Activated naive CD8-positive, alpha-beta T cell (primary cell): ENCODE results near the gene CORO1A.
"Not testable (repeated sequence)": the region's sequence is repeated elsewhere in the genome, so short reads cannot be mapped to it uniquely, and the experiment has no call there.

ENCODE experiments used
- H3K27ac Mint-ChIP-seq: one replicate; pipeline ENCODE4 v1.8.0; 2021; ENCODE audit warnings: mixed read lengths
- H3K27me3 Mint-ChIP-seq: one replicate; pipeline ENCODE4 v1.8.0; 2021; ENCODE audit warnings: mixed read lengths
- H3K36me3 Mint-ChIP-seq: one replicate; pipeline ENCODE4 v1.8.0; 2021; ENCODE audit warnings: mixed read lengths
- H3K4me1 Mint-ChIP-seq: one replicate; pipeline ENCODE4 v1.8.0; 2021; ENCODE audit warnings: low read depth, mixed read lengths
- H3K4me3 Mint-ChIP-seq: one replicate; pipeline ENCODE4 v1.8.0; 2021; ENCODE audit warnings: mild to moderate bottlenecking, mixed read lengths
- H3K9me3 Mint-ChIP-seq: one replicate; pipeline ENCODE4 v1.8.0; 2021; ENCODE audit warnings: low read depth, mixed read lengths

The CORO1A gene

GRCh38 chr16:30207063-30207704, 23.8 kb downstream of the CORO1A start:
- not testable (repeated sequence) for H3K36me3 Mint-ChIP-seq, H3K4me3 Mint-ChIP-seq, H3K27me3 Mint-ChIP-seq, H3K4me1 Mint-ChIP-seq, H3K9me3 Mint-ChIP-seq, H3K27ac Mint-ChIP-seq

GRCh38 chr16:30209032-30209431, 25.6 kb downstream of the CORO1A start:
- not testable (repeated sequence) for H3K36me3 Mint-ChIP-seq, H3K4me1 Mint-ChIP-seq, H3K9me3 Mint-ChIP-seq, H3K4me3 Mint-ChIP-seq, H3K27me3 Mint-ChIP-seq, H3K27ac Mint-ChIP-seq

GRCh38 chr16:30211414-30211813, 28.0 kb downstream of the CORO1A start:
- not testable (repeated sequence) for H3K36me3 Mint-ChIP-seq, H3K27me3 Mint-ChIP-seq, H3K4me1 Mint-ChIP-seq, H3K4me3 Mint-ChIP-seq, H3K9me3 Mint-ChIP-seq, H3K27ac Mint-ChIP-seq

GRCh38 chr16:30217082-30217481, 33.7 kb downstream of the CORO1A start:
- not testable (repeated sequence) for H3K27ac Mint-ChIP-seq, H3K4me3 Mint-ChIP-seq, H3K4me1 Mint-ChIP-seq, H3K27me3 Mint-ChIP-seq, H3K36me3 Mint-ChIP-seq, H3K9me3 Mint-ChIP-seq
